ENCODE data around the gene MRPL2.
"Not testable (repeated sequence)": the region's sequence is repeated elsewhere in the genome, so short reads cannot be mapped to it uniquely, and the experiment has no call there.

MRPL2 gene

DNA sequence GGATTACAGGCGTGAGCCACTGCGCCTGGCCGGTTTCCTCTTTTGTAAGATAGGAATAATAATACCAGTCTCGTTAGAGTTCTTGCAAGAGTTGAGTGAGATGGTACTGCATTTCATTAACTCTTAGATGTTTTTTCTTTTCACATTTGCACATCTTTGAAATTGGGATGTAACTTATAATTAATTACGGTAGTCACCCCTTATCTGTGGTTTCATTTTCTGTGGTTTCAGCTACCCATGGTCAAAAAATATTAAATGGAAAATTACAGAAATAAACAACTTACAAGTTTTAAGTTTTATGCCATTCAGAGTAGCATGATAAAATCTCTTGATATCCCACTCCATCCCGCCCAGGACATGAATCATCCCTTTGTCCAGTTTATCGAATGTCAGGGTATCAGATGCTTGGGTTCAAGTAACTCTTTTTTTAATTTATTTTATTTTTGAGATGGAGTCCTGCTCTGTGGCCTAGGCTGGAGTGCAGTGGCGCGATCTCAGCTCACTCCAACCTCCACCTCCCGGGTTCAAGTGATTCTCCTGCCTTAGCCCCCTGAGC, 32.3 kb upstream of the MRPL2 start:
- DNase-seq (ENCODE audit: low read depth in 1 of 2, low spot score in 1 of 2): no peak
- no peak for TF ChIP-seq JUND (IDR thresholded peaks at IDR 0.05; ENCODE audit: low read depth)
- in situ Hi-C loops (cut with HindIII; ENCODE audit: low pct_unique_long_range_greater_than_20kb, low sequenced_read_pairs): no loop called here

DNA sequence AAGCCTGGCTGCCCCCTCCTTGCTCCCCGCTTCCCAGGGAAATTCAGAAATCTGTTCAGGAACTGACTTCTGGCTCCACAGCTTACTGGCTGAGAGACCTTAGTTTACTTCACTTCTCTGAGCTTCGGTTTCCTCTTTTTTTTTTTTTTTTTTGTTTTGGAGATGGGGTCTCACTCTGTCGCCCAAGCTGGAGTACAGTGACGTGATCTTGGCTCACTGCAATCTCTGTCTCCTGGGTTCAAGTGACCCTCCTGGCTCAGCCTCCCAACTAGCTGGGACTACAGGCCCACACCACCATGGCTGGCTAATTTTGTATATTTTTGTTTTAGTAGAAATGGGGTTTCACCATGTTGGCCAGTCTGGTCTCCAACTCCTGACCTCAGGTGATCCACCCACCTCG, 31.8 kb upstream of the MRPL2 start:
- in situ Hi-C loops (cut with HindIII; ENCODE audit: low pct_unique_long_range_greater_than_20kb, low sequenced_read_pairs): no loop called here
- no peak for TF ChIP-seq JUND (IDR thresholded peaks at IDR 0.05; ENCODE audit: low read depth)
- no peak for DNase-seq (ENCODE audit: low read depth in 1 of 2, low spot score in 1 of 2)

DNA sequence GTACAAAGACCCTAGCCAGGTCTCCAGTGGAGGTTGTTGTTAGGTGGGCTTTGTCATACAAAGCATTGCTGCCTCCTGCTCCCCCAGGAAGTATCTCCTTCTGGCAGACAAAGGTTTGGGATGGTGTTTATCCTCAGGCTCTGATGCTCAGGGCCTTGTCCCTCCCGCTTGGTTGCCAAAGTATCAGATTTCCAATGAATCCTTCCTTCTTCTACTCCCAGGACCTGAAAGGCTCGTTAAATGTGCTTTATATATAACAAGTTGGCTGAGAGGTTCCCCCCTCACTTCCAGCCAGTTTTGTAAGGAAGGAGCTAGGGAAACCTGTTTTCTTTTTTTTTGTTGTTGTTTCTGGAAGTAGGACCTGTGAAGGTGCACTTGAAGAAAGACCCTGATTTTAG, 31.3 kb upstream of the MRPL2 start:
- in situ Hi-C loops (cut with HindIII; ENCODE audit: low pct_unique_long_range_greater_than_20kb, low sequenced_read_pairs): no loop called here
- no peak for TF ChIP-seq JUND (IDR thresholded peaks at IDR 0.05; ENCODE audit: low read depth)
- DNase-seq (ENCODE audit: low read depth in 1 of 2, low spot score in 1 of 2): peak in 1 of 2 experiments; percentile 63

DNA sequence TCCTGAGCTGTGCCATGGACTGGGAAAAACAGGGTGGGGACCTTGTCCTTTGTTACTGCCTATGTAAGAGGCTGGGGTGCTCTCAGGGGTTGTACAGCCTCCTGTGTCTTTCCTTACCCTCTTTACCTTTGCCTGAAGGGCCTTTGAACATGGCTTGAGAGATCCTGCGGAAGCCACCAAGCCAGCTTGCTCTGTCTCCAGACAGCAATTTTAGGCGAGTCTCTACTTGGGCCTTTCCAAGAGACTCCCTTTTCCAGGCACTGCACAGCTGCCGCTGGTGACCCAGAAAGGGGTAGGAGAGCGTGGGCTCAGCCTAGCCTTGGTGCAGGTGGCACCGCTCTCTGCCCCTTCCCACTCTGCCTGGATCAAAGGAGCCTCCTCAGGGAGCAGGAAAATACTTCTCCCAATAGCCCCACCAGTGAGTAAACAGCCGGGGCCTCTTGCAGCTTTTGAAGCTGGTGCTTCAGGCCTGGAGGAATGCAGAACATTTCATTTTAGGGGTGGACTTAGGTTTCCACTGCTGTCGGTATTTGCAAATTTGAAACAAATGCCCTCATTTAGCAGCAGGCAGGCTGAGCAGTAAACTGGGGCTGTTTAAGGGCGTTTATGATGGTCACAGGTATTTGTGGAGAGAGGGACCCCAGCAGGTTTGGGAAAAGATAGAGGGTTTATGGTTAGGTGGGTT, 30.8 kb upstream of the MRPL2 start:
- in situ Hi-C loops (cut with HindIII; ENCODE audit: low pct_unique_long_range_greater_than_20kb, low sequenced_read_pairs): no loop called here
- no peak for TF ChIP-seq JUND (IDR thresholded peaks at IDR 0.05; ENCODE audit: low read depth)
- DNase-seq (ENCODE audit: low read depth in 1 of 2, low spot score in 1 of 2): peak in 1 of 2 experiments; percentile 36

DNA sequence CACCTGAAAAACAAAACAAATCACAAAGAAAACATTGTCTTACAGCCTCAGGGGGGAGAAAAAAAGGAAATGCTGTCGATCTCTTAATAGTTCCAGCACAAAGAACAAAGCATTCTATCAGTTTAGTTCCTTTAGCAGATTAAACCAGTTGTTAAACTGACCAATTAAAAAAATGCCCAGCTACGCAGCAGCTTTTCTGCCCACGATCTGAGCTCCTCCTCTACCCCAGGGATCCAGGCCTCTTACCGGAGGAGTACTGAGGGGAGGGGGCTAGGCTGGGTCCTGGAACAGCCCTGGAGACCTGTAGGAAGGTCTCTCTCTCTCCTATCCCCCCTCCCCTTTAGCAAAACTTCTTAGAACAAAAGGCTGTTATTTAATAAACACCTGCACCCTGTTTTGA, 30.2 kb upstream of the MRPL2 start:
- TF ChIP-seq JUND (IDR thresholded peaks at IDR 0.05; ENCODE audit: low read depth): no peak
- DNase-seq (ENCODE audit: low read depth in 1 of 2, low spot score in 1 of 2): no peak
- in situ Hi-C loops (cut with HindIII; ENCODE audit: low pct_unique_long_range_greater_than_20kb, low sequenced_read_pairs): no loop called here

DNA sequence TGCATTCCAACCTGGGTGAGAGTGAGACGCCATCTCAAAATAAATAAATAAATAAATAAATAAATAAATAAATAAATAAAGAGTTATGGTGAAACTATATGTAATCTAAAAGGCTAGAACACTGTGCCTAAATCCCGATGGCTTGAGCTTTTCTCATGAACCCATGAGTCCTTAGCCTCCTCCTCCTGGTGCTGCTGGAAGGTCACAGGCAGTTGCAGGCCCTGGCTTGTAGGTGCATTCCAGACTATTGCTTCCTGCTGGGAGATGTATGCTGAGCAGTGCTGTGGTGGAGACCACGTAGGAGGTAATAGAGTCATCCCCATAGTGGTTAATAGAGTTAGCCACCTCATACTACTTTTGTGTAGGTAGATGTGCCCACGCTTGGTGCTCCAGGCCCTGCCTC, 29.4 kb upstream of the MRPL2 start:
- in situ Hi-C loops (cut with HindIII; ENCODE audit: low pct_unique_long_range_greater_than_20kb, low sequenced_read_pairs): no loop called here
- DNase-seq (ENCODE audit: low read depth in 1 of 2, low spot score in 1 of 2): peak in 1 of 2 experiments; percentile 73
- TF ChIP-seq JUND (IDR thresholded peaks at IDR 0.05; ENCODE audit: low read depth): no peak

DNA sequence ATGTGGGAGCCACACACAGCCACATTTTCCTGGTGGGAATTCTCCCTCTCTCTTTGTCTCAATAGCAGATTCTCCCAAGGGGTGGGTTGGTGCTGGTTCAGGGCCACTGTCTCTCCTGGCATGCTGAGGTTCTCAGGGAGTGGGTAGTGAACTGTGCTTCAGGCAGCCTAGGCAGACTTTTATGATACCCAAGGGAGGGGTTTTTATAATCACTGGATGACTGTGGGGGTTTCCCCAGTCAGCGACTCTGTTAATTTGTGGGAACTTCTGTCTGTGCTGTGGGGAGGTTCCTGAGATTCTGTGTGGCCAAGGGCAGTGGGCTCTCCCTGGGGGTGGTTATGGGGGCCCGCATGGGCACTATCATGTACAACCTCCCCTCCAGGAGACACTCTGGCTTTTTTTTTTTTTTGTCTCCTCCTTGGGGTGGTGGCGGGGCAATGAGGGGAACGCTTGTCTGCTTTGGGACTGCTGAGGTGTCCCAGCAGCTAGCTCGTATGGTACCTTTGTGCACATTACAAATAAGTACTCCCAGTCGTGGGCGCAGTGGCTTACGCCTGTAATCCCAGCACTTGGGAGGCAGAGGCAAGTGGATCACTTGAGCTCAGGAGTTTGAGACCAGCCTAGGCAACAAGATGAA, 26.9 kb upstream of the MRPL2 start:
- in situ Hi-C loops (cut with HindIII; ENCODE audit: low pct_unique_long_range_greater_than_20kb, low sequenced_read_pairs): no loop called here
- no peak for DNase-seq (ENCODE audit: low read depth in 1 of 2, low spot score in 1 of 2)
- TF ChIP-seq JUND (IDR thresholded peaks at IDR 0.05; ENCODE audit: low read depth): no peak

DNA sequence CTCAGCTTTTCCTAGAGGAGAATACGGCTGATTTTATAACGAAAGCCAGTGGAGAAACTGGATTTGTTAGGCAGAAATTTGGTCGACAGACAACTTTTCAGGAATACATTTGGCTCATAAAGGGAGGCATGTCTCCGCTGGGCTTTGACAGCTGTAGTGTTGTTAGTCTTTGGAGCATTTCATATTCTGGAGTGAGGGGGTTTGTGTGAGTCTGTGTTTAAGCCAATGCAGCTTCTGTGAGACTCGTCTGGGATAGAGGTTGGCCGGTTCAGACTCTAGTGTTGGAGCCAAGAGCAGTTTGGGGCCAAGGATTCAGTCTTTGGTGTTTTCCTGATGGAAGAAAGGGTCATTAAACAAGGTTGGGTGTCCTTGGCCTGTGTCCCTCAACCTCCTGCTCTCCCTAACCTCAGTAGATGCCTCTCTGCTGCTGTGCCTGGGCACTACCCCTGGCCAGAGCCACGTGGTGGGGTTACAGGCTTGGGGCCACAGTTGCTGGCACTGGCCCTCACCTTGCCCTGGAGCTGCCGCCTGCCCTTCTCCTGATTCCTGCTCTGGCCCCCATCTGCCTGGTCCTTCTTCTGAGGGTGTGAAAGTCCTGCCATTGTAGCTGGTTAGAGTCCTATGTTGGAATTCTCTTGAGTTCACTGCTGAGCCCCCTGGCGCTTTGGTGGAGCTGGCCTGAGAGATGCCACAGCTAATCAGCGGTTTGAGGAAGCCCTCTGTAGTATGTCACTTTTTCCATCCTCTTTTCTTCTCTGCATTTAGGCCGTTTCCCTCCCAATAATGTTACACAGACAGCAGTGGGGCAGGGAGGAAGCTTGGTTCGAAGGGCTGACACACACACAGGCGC, 23.8 kb upstream of the MRPL2 start:
- in situ Hi-C loops (cut with HindIII; ENCODE audit: low pct_unique_long_range_greater_than_20kb, low sequenced_read_pairs): no loop called here
- TF ChIP-seq JUND (IDR thresholded peaks at IDR 0.05; ENCODE audit: low read depth): no peak
- no peak for DNase-seq (ENCODE audit: low read depth in 1 of 2, low spot score in 1 of 2)

DNA sequence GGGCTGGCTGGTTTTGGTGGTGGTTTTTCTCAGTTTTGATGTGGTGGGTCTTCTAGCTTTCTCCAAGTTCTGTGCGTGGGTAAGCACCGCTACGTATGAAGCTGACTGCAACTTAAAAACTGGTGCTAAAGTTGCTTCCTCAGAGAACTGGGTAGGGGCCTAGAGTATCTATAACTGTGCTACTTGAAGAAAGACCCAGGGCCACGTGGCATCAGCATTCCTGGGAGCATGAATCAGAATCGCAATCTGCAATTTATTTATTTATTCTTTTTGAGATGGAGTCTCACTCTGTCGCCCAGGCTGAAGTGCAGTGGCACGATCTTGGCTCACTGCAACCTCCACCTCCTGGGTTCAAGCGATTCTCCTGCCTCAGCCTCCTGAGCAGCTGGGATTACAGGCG, 22.7 kb upstream of the MRPL2 start:
- in situ Hi-C loops (cut with HindIII; ENCODE audit: low pct_unique_long_range_greater_than_20kb, low sequenced_read_pairs); DNase-seq (ENCODE audit: low read depth in 1 of 2, low spot score in 1 of 2): not testable (repeated sequence)

DNA sequence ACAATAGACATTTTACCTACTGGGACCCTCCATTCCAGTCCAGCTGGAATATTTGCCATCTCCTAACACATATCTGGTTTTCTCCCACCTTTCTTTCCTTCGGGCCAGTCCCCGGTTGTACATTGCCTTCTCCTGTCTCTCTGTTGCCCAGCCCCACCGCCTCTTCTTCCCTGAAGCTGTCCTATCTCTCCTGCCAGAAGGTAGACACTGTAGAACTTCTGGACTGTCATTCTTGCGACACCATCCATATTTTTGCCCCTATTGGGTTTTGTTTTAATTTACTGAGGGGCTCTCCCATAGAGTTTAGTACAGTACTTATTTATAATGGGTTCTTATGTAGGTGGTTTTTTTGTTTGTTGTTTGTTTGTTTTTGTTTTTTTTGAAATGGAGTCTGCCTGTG, 21.8 kb upstream of the MRPL2 start:
- in situ Hi-C loops (cut with HindIII; ENCODE audit: low pct_unique_long_range_greater_than_20kb, low sequenced_read_pairs): no loop called here
- DNase-seq (ENCODE audit: low read depth in 1 of 2, low spot score in 1 of 2): no peak
- no peak for TF ChIP-seq JUND (IDR thresholded peaks at IDR 0.05; ENCODE audit: low read depth)

DNA sequence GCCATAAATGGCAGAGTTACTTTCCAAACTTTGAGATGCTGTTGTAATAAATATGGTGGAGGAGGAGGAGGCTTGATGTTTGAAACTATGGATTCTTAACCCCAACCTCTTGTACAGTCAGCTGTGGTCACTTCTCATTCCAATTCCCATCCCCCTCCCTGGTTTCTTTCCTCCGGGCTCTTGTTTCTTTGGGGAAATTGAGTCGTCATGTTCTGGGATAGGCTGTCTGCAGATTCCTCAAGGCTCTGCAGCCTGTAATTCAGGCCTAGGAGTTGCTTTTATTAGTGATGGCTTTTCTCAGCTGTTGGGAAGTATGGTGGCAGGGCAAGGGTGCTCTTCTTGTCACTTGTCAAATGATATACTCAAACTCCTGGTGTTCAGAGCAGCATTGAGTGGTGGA, 19.5 kb upstream of the MRPL2 start:
- DNase-seq (ENCODE audit: low read depth in 1 of 2, low spot score in 1 of 2): no peak
- in situ Hi-C loops (cut with HindIII; ENCODE audit: low pct_unique_long_range_greater_than_20kb, low sequenced_read_pairs): no loop called here
- TF ChIP-seq JUND (IDR thresholded peaks at IDR 0.05; ENCODE audit: low read depth): no peak

DNA sequence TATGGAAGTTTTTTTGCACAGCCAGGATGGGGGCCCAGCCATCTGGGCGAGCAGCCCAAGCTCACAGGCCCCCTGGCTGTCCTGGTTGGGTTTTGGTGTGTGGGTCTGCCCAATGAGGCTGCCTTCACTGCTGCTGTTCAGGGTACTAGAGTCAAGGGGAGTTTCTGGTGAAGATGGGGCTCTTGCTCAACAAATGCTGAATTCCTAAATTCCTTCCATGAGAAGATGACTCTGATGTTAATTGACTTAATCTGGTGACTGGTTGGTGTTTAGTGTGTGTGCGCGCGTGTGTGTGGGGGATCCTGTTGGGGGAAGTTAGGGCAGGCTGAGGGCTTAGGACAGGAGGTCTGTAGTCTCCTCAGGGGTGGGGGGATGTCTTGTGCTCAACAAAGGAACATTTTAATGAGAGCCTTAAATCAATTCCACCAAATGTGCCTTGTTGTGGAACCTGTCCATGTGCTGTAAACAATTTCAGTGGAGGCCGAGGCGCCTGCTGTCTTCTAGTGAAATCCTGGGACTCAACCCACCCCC, 18.8 kb upstream of the MRPL2 start:
- in situ Hi-C loops (cut with HindIII; ENCODE audit: low pct_unique_long_range_greater_than_20kb, low sequenced_read_pairs): no loop called here
- DNase-seq (ENCODE audit: low read depth in 1 of 2, low spot score in 1 of 2): no peak
- no peak for TF ChIP-seq JUND (IDR thresholded peaks at IDR 0.05; ENCODE audit: low read depth)

All from T47D (cell line).